Body of pancreas (tissue), 4 donors: ENCODE results near the gene DZIP1L. TPM values are rescaled to one million over a fixed set of nuclear protein-coding genes. Genes with fewer than 3 reads are reported as not detected.

Experiments
- ATAC-seq: fragments of 150-250 bp; one replicate; pipeline ENCODE4 v1.9.1; 2016
- DNase-seq, 4 donors: peaks; one replicate each; pipeline ENCODE4 v3.0.0-alpha.2; 2019
- H3K27ac ChIP-seq, 4 donors: fragments of 200-600 bp; sonication (generic); 1 replicate in 3 of 4; 2 replicates in 1 of 4; pipeline versions ENCODE4 v1.5.1 to v1.6.1; 2016 to 2019; ENCODE audit warnings: mild to moderate bottlenecking in 1 of 4, mixed read lengths in 1 of 4, moderate library complexity in 1 of 4
- H3K27me3 ChIP-seq, 2 donors: fragments of 200-600 bp; sonication (generic); one replicate each; pipeline ENCODE4 v1.6.0; 2016; ENCODE audit warnings: mild to moderate bottlenecking in 1 of 2
- H3K36me3 ChIP-seq, 2 donors: fragments of 200-600 bp; sonication (generic); replicated peaks in 1 of 2; 2 replicates each; pipeline ENCODE4 v1.5.1; 2016; ENCODE audit warnings: low read depth in 2 of 2; ENCODE audit not compliant: insufficient read depth in 1 of 2
- H3K4me1 ChIP-seq: fragments of 200-600 bp; sonication (generic); one replicate; pipeline ENCODE4 v1.6.0; 2016
- H3K4me3 ChIP-seq, 2 donors: fragments of 200-600 bp; sonication (generic); 1 replicate in 1 of 2; 2 replicates in 1 of 2; pipeline ENCODE4 v1.5.1; 2016 to 2019
- H3K9me3 ChIP-seq, 3 donors: fragments of 200-600 bp; sonication (generic); 1 replicate in 2 of 3; 2 replicates in 1 of 3; pipeline ENCODE4 v1.5.1; 2016
- POLR2A ChIP-seq, 3 donors: fragments of 450-650 bp; IDR thresholded peaks; one replicate each; pipeline ENCODE4 v1.6.1; 2016; ENCODE audit warnings: antibody characterized with exemption in 3 of 3, mild to moderate bottlenecking in 2 of 3
- WGBS, 2 donors: methylation state at CpG; one replicate each; pipeline ENCODE4 v1.1.5; 2017; 5-methylcytosine and 5-hydroxymethylcytosine counted together
- intact Hi-C: fragments of 100-400 bp; cut with DNase I; formaldehyde crosslinking; loops from one replicate; pipeline ENCODE4 v1.15.1; 2023
- total RNA-seq, 2 donors: library from RNA; depleted of rRNA; stranded (reverse); fragments of >200 nt; gene quantifications; one replicate each; pipeline ENCODE4 v1.1.0, GENCODE V29; 2016
- TF ChIP-seq, protein P1 (sequence below), 7 experiments: fragments of 450-650 bp in 4 of 7; fragments of 200-600 bp in 3 of 7; sonication (generic) in 3 of 7; IDR thresholded peaks; one replicate each; pipeline ENCODE4 v1.5.1; 2016 to 2019; ENCODE audit warnings: antibody characterized with exemption in 7 of 7

The DZIP1L gene
- 10 to 100 TPM; 33.7 to 70.2 TPM for total RNA-seq

GRCh38 chr3:138114988-138115971 is at the start of gene DZIP1L:
DZIP1L (minus strand) TSS chr3:138115608; CDS start chr3:138103971, 11,637 bp downstream.
- TF ChIP-seq, protein P1, sequence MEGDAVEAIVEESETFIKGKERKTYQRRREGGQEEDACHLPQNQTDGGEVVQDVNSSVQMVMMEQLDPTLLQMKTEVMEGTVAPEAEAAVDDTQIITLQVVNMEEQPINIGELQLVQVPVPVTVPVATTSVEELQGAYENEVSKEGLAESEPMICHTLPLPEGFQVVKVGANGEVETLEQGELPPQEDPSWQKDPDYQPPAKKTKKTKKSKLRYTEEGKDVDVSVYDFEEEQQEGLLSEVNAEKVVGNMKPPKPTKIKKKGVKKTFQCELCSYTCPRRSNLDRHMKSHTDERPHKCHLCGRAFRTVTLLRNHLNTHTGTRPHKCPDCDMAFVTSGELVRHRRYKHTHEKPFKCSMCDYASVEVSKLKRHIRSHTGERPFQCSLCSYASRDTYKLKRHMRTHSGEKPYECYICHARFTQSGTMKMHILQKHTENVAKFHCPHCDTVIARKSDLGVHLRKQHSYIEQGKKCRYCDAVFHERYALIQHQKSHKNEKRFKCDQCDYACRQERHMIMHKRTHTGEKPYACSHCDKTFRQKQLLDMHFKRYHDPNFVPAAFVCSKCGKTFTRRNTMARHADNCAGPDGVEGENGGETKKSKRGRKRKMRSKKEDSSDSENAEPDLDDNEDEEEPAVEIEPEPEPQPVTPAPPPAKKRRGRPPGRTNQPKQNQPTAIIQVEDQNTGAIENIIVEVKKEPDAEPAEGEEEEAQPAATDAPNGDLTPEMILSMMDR (IDR thresholded peaks at IDR 0.05): peak; percentile 26 to 74 (median 66)
- TF ChIP-seq POLR2A (IDR thresholded peaks at IDR 0.05): peak; percentile 76 to 91 (median 78)
- Histone ChIP-seq H3K9me3 (no peaks in the 10 kb centered on the region), H3K4me3 (peak within 1 kb of the TSS; percentile 4 to 65), H3K4me1 (peaks cover 17% of the 10 kb centered on the region), H3K27me3 (no peaks in the 10 kb centered on the region), H3K27ac (peak within 1 kb of the TSS; percentile 70 to 93 (median 86)), H3K36me3 (no peaks in the 10 kb centered on the region)
- ATAC-seq: peak; percentile 83
- DNase-seq: peak; percentile 66 to 80 (median 69)
- intact Hi-C loops: no loop called here
- WGBS, 2 donors: 2 to 3% methylated on average over 18 to 86 of the region's 86 CpGs

DNA sequence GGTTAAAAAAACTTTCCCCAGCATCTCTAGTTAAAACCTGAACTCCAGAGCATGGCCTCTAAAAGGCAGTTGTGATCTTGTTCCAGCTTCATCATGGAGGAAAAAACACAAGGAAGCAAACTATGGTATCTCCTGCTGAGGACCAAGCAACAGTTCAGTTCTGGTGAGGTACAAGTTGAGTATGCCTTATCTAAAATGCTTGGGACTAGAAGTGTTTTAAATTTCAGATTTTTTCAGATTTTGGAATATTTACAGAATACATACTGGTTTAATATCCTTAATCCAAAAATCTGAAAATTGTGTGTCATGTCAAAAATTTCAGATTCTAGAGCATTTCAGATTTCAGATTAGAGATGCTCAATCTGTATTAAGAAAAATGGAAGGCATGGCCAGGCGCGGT is 49.7 kb upstream of the DZIP1L start:
- 98% methylated on average over 2 of the region's 2 CpGs for WGBS, 2 donors
- ATAC-seq (no peak), DNase-seq (no peak)
- intact Hi-C loops: no loop called here
- Histone ChIP-seq H3K4me3 (no peak overlapping the region), H3K27ac (no peak overlapping the region), H3K27me3 (no peaks in the 10 kb centered on the region), H3K4me1 (no peaks in the 10 kb centered on the region), H3K36me3 (peaks cover 14 to 18% of the 10 kb centered on the region in 2 donors), H3K9me3 (no peaks in the 10 kb centered on the region)
- no peak for TF ChIP-seq POLR2A (IDR thresholded peaks at IDR 0.05)
- TF ChIP-seq, protein P1 (IDR thresholded peaks at IDR 0.05): no peak

DNA sequence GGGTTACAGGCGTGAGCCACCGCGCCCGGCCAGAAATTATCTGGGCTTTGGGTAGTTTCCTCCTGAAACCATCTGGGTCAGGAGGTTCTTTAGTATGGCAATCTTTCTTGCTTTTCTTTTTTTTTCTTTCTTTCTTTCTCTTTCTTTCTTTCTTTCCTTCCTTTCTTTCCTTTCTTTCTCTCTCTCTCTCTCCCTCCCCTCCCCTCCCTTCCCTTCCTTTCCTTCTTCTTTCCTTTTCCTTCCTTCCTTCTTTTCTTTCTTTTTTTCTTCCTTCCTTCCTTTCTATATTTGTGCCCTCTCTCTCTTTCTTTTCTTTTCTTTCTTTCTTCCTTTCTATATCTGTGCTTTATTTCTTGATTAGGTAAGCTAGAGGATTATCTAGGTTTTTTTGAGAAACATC is 42.3 kb upstream of the DZIP1L start:
- no peaks in the 10 kb centered on the region for H3K4me1 ChIP-seq
- no peak for TF ChIP-seq POLR2A (IDR thresholded peaks at IDR 0.05)
- TF ChIP-seq, protein P1 (IDR thresholded peaks at IDR 0.05): no peak
- no peak overlapping the region for H3K27ac ChIP-seq
- no peaks in the 10 kb centered on the region for H3K9me3 ChIP-seq
- WGBS, 2 donors: 95% methylated on average over 4 of the region's 4 CpGs
- no peak for ATAC-seq
- no peak for DNase-seq
- H3K27me3 ChIP-seq: no peaks in the 10 kb centered on the region
- peaks cover 1 to 9% of the 10 kb centered on the region in 2 donors for H3K36me3 ChIP-seq
- intact Hi-C loops: no loop called here
- H3K4me3 ChIP-seq: no peak overlapping the region

GRCh38 chr3:138154534-138154933 is 39.1 kb upstream of the DZIP1L start:
- no peak overlapping the region for H3K27ac ChIP-seq
- H3K4me3 ChIP-seq: no peak overlapping the region
- no peaks in the 10 kb centered on the region for H3K36me3 ChIP-seq
- TF ChIP-seq, protein P1 (IDR thresholded peaks at IDR 0.05): no peak
- TF ChIP-seq POLR2A (IDR thresholded peaks at IDR 0.05): no peak
- ATAC-seq (no peak), DNase-seq (no peak)
- H3K27me3 ChIP-seq: no peaks in the 10 kb centered on the region
- intact Hi-C loops: no loop called here
- no peaks in the 10 kb centered on the region for H3K9me3 ChIP-seq
- no peaks in the 10 kb centered on the region for H3K4me1 ChIP-seq
